GM19035 (cell line): ENCODE results near the gene MACROH2A2.
A peak's percentile ranks its signal among the peaks of the same experiment; 100 is the strongest.
"Not testable (repeated sequence)": the region's sequence is repeated elsewhere in the genome, so short reads cannot be mapped to it uniquely, and the experiment has no call there.

Experiments used
- ATAC-seq: cut with Tn5 transposase; IDR thresholded peaks from one replicate; pipeline ENCODE4 v1.9.1; 2021; ENCODE audit not compliant: unreplicated experiment

Gene MACROH2A2

GRCh38 chr10:70098271-70098670 is 45.6 kb downstream of the MACROH2A2 start:
- no peak for ATAC-seq

GRCh38 chr10:70101068-70101562 is 48.5 kb downstream of the MACROH2A2 start:
- not testable (repeated sequence) for ATAC-seq

GRCh38 chr10:70101668-70102067 is 49.0 kb downstream of the MACROH2A2 start:
- ATAC-seq = no peak

- ATAC-seq = no peak
Observed at GRCh38 chr10:70106958-70107791, 54.5 kb downstream of the MACROH2A2 start.

GRCh38 chr10:70109064-70109729 is 56.6 kb downstream of the MACROH2A2 start:
- no peak for ATAC-seq

GRCh38 chr10:70111496-70111895 is 58.9 kb downstream of the MACROH2A2 start:
- ATAC-seq = no peak

GRCh38 chr10:70112071-70112470 is 59.4 kb downstream of the MACROH2A2 start:
- ATAC-seq = no peak

- ATAC-seq = no peak
Observed at GRCh38 chr10:70114902-70115301, 62.3 kb downstream of the MACROH2A2 start.

- peak; percentile 49 for ATAC-seq
Observed at GRCh38 chr10:70115948-70116682, 63.5 kb downstream of the MACROH2A2 start.

GRCh38 chr10:70117646-70118045 is 65.0 kb downstream of the MACROH2A2 start:
- ATAC-seq = no peak

- ATAC-seq = no peak
Observed at GRCh38 chr10:70118196-70118595, 65.5 kb downstream of the MACROH2A2 start.

- no peak for ATAC-seq
Observed at GRCh38 chr10:70119197-70119596, 66.6 kb downstream of the MACROH2A2 start.

GRCh38 chr10:70119623-70120022 is 67.0 kb downstream of the MACROH2A2 start:
- no peak for ATAC-seq

- no peak for ATAC-seq
Observed at GRCh38 chr10:70120417-70120816, 67.8 kb downstream of the MACROH2A2 start.

- ATAC-seq = no peak
Observed at GRCh38 chr10:70121281-70121949, 68.8 kb downstream of the MACROH2A2 start.

- no peak for ATAC-seq
Observed at GRCh38 chr10:70122742-70123141, 70.1 kb downstream of the MACROH2A2 start.

- not testable (repeated sequence) for ATAC-seq
Observed at GRCh38 chr10:70123166-70123565, 70.5 kb downstream of the MACROH2A2 start.

GRCh38 chr10:70123817-70124216 is 71.2 kb downstream of the MACROH2A2 start:
- ATAC-seq = no peak

- no peak for ATAC-seq
Observed at GRCh38 chr10:70124415-70124814, 71.8 kb downstream of the MACROH2A2 start.

GRCh38 chr10:70124918-70125317 is 72.3 kb downstream of the MACROH2A2 start:
- no peak for ATAC-seq
